SK-N-MC (cell line): ENCODE measurements around the gene MYO1D.

ENCODE experiments used
- EZH2 ChIP-seq: fragments of 200-600 bp; sonication (generic); IDR thresholded peaks from one replicate; pipeline ENCODE4 v1.6.1; 2017; ENCODE audit warnings: antibody characterized with exemption
- FOXP2 ChIP-seq: optimal IDR thresholded peaks from 2 replicates; pipeline ENCODE3; 2011; ENCODE audit warnings: mild to moderate bottlenecking, moderate library complexity; ENCODE audit not compliant: insufficient read depth; ENCODE audit errors: extremely low read length, control extremely low read depth
- POLR2AphosphoS5 ChIP-seq: IDR thresholded peaks from 2 replicates; pipeline ENCODE4 v1.6.1; 2012; ENCODE audit warnings: mild to moderate bottlenecking, low read depth, low read length, borderline replicate concordance

DNA sequence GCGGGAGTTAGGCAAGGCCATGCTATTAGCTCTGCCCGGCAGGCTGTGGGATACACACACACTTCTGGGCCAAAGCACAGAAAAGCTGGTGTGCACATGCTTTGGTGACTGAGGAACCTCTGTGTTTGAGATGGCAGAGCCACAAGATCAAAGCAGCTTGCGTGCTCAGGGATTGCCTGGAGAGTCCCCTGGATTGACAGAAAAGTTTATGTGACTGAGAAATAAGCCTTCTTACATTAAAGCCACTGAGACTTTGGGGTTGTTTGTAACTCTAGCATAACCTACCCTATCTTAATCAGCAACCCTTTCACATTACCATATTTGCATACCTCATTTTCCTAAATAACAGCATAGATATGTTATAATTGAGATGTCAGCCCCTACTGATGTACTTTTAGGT is 69.3 kb downstream of the MYO1D start:
- TF ChIP-seq POLR2AphosphoS5 (no peak), EZH2 (no peak), FOXP2 (no peak)
